Measurements from ENCODE around the gene APLF. TPM values are rescaled to one million over a fixed set of nuclear protein-coding genes. Genes with fewer than 3 reads are reported as not detected.
"Not testable (repeated sequence)": the region's sequence is repeated elsewhere in the genome, so short reads cannot be mapped to it uniquely, and the experiment has no call there.

The APLF gene
- total RNA-seq, 2 experiments from 2014 or later, result 2.7 to 3.7 TPM

DNA sequence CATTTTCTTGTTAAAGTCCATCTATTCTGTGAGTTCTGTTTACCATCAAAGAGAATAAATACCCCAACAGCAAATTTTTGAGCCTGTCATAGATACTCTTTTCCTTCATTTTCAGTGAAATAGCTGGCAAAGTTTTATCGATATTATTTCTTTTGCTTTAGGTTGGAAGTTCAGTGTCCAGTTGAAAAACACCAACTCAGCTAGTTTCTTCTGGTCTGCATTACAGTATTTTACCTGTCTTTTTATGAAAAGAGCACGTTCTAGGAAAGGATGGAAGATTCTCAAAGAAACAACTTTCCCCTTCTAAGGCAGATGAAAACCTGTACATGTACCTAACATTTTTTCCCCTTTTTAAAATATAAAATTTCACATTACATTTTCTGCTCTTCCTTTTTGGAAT, 95.5 kb downstream of the APLF start:
- Mint-ChIP-seq H3K36me3 (ENCODE audit: low read depth) (no peaks in the 10 kb centered on the region), H3K27me3 (no peaks in the 10 kb centered on the region), H3K27ac (no peak overlapping the region), H3K4me3 (no peak overlapping the region), H3K9me3 (no peaks in the 10 kb centered on the region), H3K4me1 (peaks cover 10% of the 10 kb centered on the region)
- CTCF ChIA-PET, result interaction anchor here (0.8 to 1.3 kb wide), 2 partner anchors 9 to 11 kb away, joined by 3 read pairs; no protein-coding TSS in a partner anchor
- DNase-seq, result no peak
- POLR2A ChIA-PET, result no interaction called here

GRCh38 chr2:68564426-68564825, 97.0 kb downstream of the APLF start:
- no peak for DNase-seq
- no peaks in the 10 kb centered on the region for H3K36me3 Mint-ChIP-seq (ENCODE audit: low read depth)
- H3K4me3 Mint-ChIP-seq, result no peak overlapping the region
- ChIA-PET POLR2A (no interaction called here), CTCF (no interaction called here)
- H3K27me3 Mint-ChIP-seq, result no peaks in the 10 kb centered on the region
- H3K4me1 Mint-ChIP-seq, result peaks cover 5% of the 10 kb centered on the region
- no peaks in the 10 kb centered on the region for H3K9me3 Mint-ChIP-seq
- no peak overlapping the region for H3K27ac Mint-ChIP-seq

DNA sequence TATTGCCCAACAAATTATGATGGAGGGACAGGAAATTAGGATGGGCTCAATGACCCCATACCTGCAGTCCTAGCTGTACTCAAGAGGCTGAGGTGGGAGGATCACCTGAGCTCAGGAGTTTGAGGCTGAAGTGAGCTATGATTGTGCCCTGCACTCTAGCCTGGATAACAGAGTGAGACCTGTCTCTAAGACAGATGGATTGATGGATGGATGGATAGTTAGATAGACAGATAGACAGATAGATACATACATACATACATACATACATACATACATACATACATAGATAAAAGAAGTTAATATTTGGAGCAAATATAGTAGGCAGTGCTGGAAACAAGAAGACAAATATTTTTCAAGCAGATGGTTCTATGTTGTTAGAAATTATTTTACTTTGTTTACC, 97.9 kb downstream of the APLF start:
- ChIA-PET POLR2A (no interaction called here), CTCF (interaction anchor here (0.5 kb wide), 1 partner anchor 95 kb away, joined by 5 read pairs; no protein-coding TSS in a partner anchor)
- Mint-ChIP-seq H3K9me3 (no peaks in the 10 kb centered on the region), H3K4me1 (no peaks in the 10 kb centered on the region), H3K27me3 (no peaks in the 10 kb centered on the region), H3K36me3 (ENCODE audit: low read depth) (no peaks in the 10 kb centered on the region), H3K27ac (no peak overlapping the region), H3K4me3 (no peak overlapping the region)
- no peak for DNase-seq

DNA sequence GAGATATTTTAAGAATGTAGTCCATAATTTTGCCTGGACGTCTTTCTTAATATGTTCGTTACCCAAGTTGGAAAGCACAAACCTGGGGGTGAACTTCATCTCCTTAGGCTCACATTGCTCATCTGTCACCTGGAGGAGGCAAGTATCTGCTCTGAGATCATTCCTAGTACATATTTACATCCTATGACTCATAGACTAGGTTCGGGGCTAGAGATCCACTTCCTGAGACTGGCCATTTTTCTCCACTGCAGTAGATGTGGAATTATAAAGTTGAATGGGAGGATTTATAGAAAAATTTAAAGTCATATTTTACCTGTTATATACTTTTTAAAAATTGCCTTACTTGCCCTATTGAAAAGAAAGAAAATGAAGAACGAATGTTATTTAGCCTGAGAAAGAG, 98.5 kb downstream of the APLF start:
- ChIA-PET POLR2A (no interaction called here), CTCF (interaction anchor here (0.5 kb wide), 1 partner anchor 94 kb away, joined by 5 read pairs; no protein-coding TSS in a partner anchor)
- Mint-ChIP-seq H3K36me3 (ENCODE audit: low read depth) (no peaks in the 10 kb centered on the region), H3K27ac (no peak overlapping the region), H3K4me3 (no peak overlapping the region), H3K27me3 (no peaks in the 10 kb centered on the region), H3K4me1 (no peaks in the 10 kb centered on the region), H3K9me3 (no peaks in the 10 kb centered on the region)
- DNase-seq, result no peak

DNA sequence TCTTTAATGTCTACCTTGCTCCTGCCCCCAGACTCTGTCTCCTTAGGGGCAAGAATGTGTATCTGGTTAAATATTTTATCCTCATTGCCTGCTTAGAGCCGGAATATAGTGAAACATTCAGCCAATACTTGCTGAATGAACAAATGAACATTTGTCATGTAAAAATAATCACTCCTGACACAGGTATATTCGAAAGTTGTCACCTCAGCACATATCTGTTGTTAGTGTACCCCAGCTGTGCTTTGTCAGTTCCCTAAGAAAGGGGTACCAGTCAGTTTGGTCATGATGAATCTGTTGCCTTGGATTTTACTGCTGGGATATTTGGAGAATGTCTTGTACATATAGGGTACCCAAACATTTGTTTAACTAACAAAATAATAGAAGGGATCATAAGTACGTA, 99.0 kb downstream of the APLF start:
- ChIA-PET CTCF (no interaction called here), POLR2A (no interaction called here)
- no peak overlapping the region for H3K27ac Mint-ChIP-seq
- no peaks in the 10 kb centered on the region for H3K27me3 Mint-ChIP-seq
- no peak for DNase-seq
- no peaks in the 10 kb centered on the region for H3K9me3 Mint-ChIP-seq
- no peak overlapping the region for H3K4me3 Mint-ChIP-seq
- no peaks in the 10 kb centered on the region for H3K36me3 Mint-ChIP-seq (ENCODE audit: low read depth)
- no peaks in the 10 kb centered on the region for H3K4me1 Mint-ChIP-seq

- H3K27ac Mint-ChIP-seq, result no peak overlapping the region
- no peak overlapping the region for H3K4me3 Mint-ChIP-seq
- H3K27me3 Mint-ChIP-seq, result no peaks in the 10 kb centered on the region
- DNase-seq, result no peak
- H3K36me3 Mint-ChIP-seq (ENCODE audit: low read depth), result no peaks in the 10 kb centered on the region
- CTCF ChIA-PET, result interaction anchor here (1.2 kb wide), 1 partner anchor 27 kb away, joined by 3 read pairs; no protein-coding TSS in a partner anchor
- H3K9me3 Mint-ChIP-seq, result no peaks in the 10 kb centered on the region
- POLR2A ChIA-PET, result no interaction called here
- no peaks in the 10 kb centered on the region for H3K4me1 Mint-ChIP-seq
Measured at GRCh38 chr2:68568116-68568515, 100.7 kb downstream of the APLF start.

GRCh38 chr2:68569604-68570003, 102.2 kb downstream of the APLF start:
- DNase-seq, result no peak
- no peaks in the 10 kb centered on the region for H3K4me1 Mint-ChIP-seq
- no peak overlapping the region for H3K27ac Mint-ChIP-seq
- H3K36me3 Mint-ChIP-seq (ENCODE audit: low read depth), result peaks cover 2% of the 10 kb centered on the region
- ChIA-PET POLR2A (no interaction called here), CTCF (no interaction called here)
- no peaks in the 10 kb centered on the region for H3K27me3 Mint-ChIP-seq
- H3K9me3 Mint-ChIP-seq, result no peaks in the 10 kb centered on the region
- H3K4me3 Mint-ChIP-seq, result no peak overlapping the region

GRCh38 chr2:68570434-68570833, 103.0 kb downstream of the APLF start:
- DNase-seq; H3K36me3 Mint-ChIP-seq (ENCODE audit: low read depth); CTCF ChIA-PET; POLR2A ChIA-PET; H3K27me3 Mint-ChIP-seq; H3K9me3 Mint-ChIP-seq; H3K4me1 Mint-ChIP-seq; H3K27ac Mint-ChIP-seq; H3K4me3 Mint-ChIP-seq: not testable (repeated sequence)

DNA sequence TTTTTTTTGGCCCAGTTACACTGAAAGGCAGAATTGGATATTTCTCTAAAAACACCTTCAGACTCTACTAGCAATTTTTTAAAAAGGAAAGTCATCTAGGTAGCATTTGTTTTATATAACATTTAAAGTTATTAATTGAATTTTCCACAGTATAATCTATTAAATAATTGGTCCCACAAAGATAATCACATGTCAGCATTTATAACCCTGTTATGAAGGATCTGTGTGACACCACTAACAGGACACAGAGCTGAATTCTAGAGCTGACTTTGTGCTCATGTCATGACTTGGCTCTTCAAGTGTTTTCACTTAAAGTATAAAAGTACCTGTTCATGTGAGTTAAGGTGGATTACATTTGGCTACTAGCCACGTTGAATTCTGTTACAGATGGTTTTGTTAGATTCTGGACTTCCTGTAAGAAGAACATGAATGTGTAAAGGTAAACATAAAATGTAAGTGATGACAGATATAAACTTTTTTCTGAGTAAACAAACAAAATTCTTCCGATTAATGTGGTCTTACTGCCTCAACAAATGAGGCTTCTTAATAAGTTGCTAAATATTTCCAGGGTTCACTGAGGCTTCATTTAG, 106.9 kb downstream of the APLF start:
- H3K4me1 Mint-ChIP-seq, result no peaks in the 10 kb centered on the region
- H3K36me3 Mint-ChIP-seq (ENCODE audit: low read depth), result peaks cover 3% of the 10 kb centered on the region
- H3K27ac Mint-ChIP-seq, result no peak overlapping the region
- DNase-seq, result no peak
- H3K9me3 Mint-ChIP-seq, result no peaks in the 10 kb centered on the region
- H3K4me3 Mint-ChIP-seq, result no peak overlapping the region
- no peaks in the 10 kb centered on the region for H3K27me3 Mint-ChIP-seq
- POLR2A ChIA-PET, result no interaction called here
- CTCF ChIA-PET, result interaction anchor here (0.7 kb wide), 1 partner anchor 53 kb away, joined by 4 read pairs; no protein-coding TSS in a partner anchor

DNA sequence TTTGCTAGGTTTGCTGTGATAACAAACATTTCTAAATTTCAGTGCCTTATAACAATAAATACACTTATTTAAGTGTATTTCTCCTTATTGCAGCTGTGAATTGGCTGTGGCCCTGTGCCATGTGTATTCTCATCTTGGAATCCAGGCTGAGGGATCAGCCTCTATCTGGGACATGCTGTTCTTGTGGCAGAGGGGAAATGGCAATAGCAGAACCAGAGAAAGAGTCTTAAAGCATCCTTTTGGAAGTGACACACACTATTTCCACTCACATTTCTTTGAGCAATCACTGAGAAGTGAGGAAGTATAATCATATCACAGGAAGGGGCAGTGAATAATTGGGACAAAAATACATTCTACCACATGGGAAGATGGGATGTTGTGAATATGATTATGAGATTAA, 109.8 kb downstream of the APLF start:
- no peak overlapping the region for H3K4me3 Mint-ChIP-seq
- no peak for DNase-seq
- no peaks in the 10 kb centered on the region for H3K27me3 Mint-ChIP-seq
- H3K4me1 Mint-ChIP-seq, result no peaks in the 10 kb centered on the region
- H3K9me3 Mint-ChIP-seq, result no peaks in the 10 kb centered on the region
- ChIA-PET POLR2A (no interaction called here), CTCF (interaction anchor here (0.8 kb wide), 1 partner anchor 18 kb away, joined by 3 read pairs; no protein-coding TSS in a partner anchor)
- H3K36me3 Mint-ChIP-seq (ENCODE audit: low read depth), result peaks cover 3% of the 10 kb centered on the region
- H3K27ac Mint-ChIP-seq, result no peak overlapping the region

DNA sequence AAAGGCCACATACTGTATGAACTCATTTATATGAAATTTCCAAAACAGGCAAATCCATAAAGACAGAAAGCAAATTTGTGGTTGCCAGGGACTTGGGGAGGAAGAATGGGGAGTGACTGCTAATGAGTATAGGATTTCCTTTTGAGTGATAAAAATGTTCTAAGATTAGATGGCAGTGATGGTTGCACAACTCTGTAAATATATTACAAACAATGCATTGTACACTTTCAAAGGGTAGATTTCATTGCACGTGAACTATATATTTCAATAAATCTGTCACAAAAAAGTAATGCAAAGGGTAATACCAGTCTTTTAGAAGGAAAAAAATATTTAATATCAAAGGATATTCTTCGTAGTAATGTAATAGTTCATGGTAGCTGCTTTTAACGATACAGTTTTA, 112.3 kb downstream of the APLF start:
- Mint-ChIP-seq H3K4me1 (no peaks in the 10 kb centered on the region), H3K27ac (no peak overlapping the region), H3K9me3 (no peaks in the 10 kb centered on the region), H3K27me3 (no peaks in the 10 kb centered on the region), H3K4me3 (no peak overlapping the region), H3K36me3 (ENCODE audit: low read depth) (peaks cover 2% of the 10 kb centered on the region)
- no peak for DNase-seq
- CTCF ChIA-PET, result interaction anchor here (2.3 kb wide), 1 partner anchor 15 kb away, joined by 8 read pairs; no protein-coding TSS in a partner anchor
- POLR2A ChIA-PET, result no interaction called here

DNA sequence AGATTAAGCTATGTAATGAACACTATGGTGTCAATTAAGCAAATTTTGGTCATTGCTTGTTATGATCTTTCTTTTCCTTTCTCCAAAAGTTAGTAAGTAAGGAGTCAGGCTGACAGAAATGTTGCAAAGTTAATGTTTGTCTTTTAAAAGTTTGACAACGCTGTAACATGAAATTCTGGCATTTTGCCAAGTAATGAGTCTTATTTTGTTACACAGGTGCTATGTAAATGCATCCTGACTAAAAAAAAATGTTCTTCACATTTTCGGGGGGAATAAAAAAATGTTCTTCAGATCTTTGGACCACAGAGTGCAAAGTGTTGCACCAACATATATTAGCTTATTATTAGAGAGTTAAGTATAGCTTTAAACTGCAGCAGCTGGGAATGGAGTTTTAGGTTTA, 121.2 kb downstream of the APLF start:
- Mint-ChIP-seq H3K4me1 (no peaks in the 10 kb centered on the region), H3K27me3 (no peaks in the 10 kb centered on the region), H3K27ac (no peak overlapping the region), H3K4me3 (no peak overlapping the region), H3K9me3 (no peaks in the 10 kb centered on the region), H3K36me3 (ENCODE audit: low read depth) (no peaks in the 10 kb centered on the region)
- DNase-seq, result no peak
- CTCF ChIA-PET, result interaction anchor here (0.6 to 1.4 kb wide), 3 partner anchors 69 to 425 kb away, joined by 3 to 5 read pairs (median 4); partner anchors contain the start of gene ANTXR1
- POLR2A ChIA-PET, result no interaction called here

DNA sequence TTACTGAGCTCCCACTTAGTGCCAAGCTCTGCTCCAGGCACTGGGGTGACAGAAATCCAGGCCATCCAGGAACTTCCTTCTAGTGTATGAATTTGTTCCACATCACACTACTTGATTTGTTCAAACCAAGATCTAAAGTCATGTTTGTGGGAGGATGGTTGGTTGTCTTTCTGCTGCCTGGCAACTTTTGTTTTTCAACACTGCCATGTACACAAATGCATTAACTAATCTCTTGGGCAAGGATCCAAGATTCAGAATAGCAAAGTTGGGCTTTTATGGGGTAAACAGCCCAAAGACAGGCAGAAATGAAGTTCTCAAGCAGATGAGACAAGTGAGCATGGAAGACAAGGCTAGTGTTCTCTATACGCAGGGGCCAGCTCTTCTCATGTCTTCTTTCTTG, 122.6 kb downstream of the APLF start:
- DNase-seq, result no peak
- no peaks in the 10 kb centered on the region for H3K9me3 Mint-ChIP-seq
- no peaks in the 10 kb centered on the region for H3K36me3 Mint-ChIP-seq (ENCODE audit: low read depth)
- no peaks in the 10 kb centered on the region for H3K27me3 Mint-ChIP-seq
- ChIA-PET POLR2A (no interaction called here), CTCF (no interaction called here)
- peaks cover 8% of the 10 kb centered on the region for H3K4me1 Mint-ChIP-seq
- no peak overlapping the region for H3K4me3 Mint-ChIP-seq
- H3K27ac Mint-ChIP-seq, result no peak overlapping the region

- Mint-ChIP-seq H3K4me3 (no peak overlapping the region), H3K27me3 (no peaks in the 10 kb centered on the region), H3K27ac (no peak overlapping the region), H3K36me3 (ENCODE audit: low read depth) (no peaks in the 10 kb centered on the region), H3K9me3 (no peaks in the 10 kb centered on the region), H3K4me1 (peaks cover 11% of the 10 kb centered on the region)
- CTCF ChIA-PET, result no interaction called here
- DNase-seq, result no peak
- POLR2A ChIA-PET, result no interaction called here
Measured at GRCh38 chr2:68590702-68591101, 123.3 kb downstream of the APLF start.
